CD4-positive, alpha-beta T cell treated with Interleukin-15 for 1 hour (primary cell): ENCODE results near the gene ZNF691.
"Not testable (repeated sequence)": the region's sequence is repeated elsewhere in the genome, so short reads cannot be mapped to it uniquely, and the experiment has no call there.

ENCODE experiments used
- DNase-seq: peaks from one replicate; pipeline ENCODE4 v3.0.0-alpha.2; 2020

The ZNF691 gene

GRCh38 chr1:42833981-42834380 lies 12.4 kb upstream of the ZNF691 start:
- DNase-seq, result no peak

- DNase-seq, result no peak
Measured at GRCh38 chr1:42834803-42835202, 11.6 kb upstream of the ZNF691 start.

- no peak for DNase-seq
Measured at GRCh38 chr1:42835422-42835821, 11.0 kb upstream of the ZNF691 start.

- DNase-seq, result no peak
Measured at GRCh38 chr1:42837709-42838108, 8.7 kb upstream of the ZNF691 start.

GRCh38 chr1:42838482-42839190 lies 7.8 kb upstream of the ZNF691 start:
- DNase-seq, result no peak

- DNase-seq, result no peak
Measured at GRCh38 chr1:42841010-42841409, 5.4 kb upstream of the ZNF691 start.

- no peak for DNase-seq
Measured at GRCh38 chr1:42841440-42842147, 4.8 kb upstream of the ZNF691 start.

- no peak for DNase-seq
Measured at GRCh38 chr1:42844592-42845140, 1.7 kb upstream of the ZNF691 start.

- DNase-seq, result no peak
Measured at GRCh38 chr1:42845193-42845592, 1.2 kb upstream of the ZNF691 start.

- DNase-seq, result no peak
Measured at GRCh38 chr1:42845866-42846256, 552 bp upstream of the ZNF691 start.

GRCh38 chr1:42847111-42847595 lies 740 bp downstream of the ZNF691 start:
- DNase-seq, result no peak

GRCh38 chr1:42847721-42848460 lies 1.5 kb downstream of the ZNF691 start:
- DNase-seq, result no peak

GRCh38 chr1:42848823-42849537 lies 2.6 kb downstream of the ZNF691 start:
- no peak for DNase-seq

- DNase-seq, result no peak
Measured at GRCh38 chr1:42849944-42850343, 3.5 kb downstream of the ZNF691 start.

GRCh38 chr1:42851420-42851819 lies 5.0 kb downstream of the ZNF691 start:
- DNase-seq, result no peak

GRCh38 chr1:42851960-42852607 lies 5.7 kb downstream of the ZNF691 start:
- DNase-seq, result no peak

GRCh38 chr1:42852608-42852980 lies 6.2 kb downstream of the ZNF691 start:
- no peak for DNase-seq

- DNase-seq, result no peak
Measured at GRCh38 chr1:42853116-42853884, 6.9 kb downstream of the ZNF691 start.

- not testable (repeated sequence) for DNase-seq
Measured at GRCh38 chr1:42856554-42856953, 10.1 kb downstream of the ZNF691 start.

- DNase-seq, result not testable (repeated sequence)
Measured at GRCh38 chr1:42859366-42859765, 13.0 kb downstream of the ZNF691 start.

GRCh38 chr1:42860339-42861013 lies 14.1 kb downstream of the ZNF691 start:
- no peak for DNase-seq
